Left lung (tissue), 10 donors: ENCODE results near the gene FAM81B. TPM values are rescaled to one million over a fixed set of nuclear protein-coding genes. Genes with fewer than 3 reads are reported as not detected.

ENCODE experiments used
- ATAC-seq: fragments of 200-7000 bp; cut with Tn5 transposase; one replicate; pipeline ENCODE4 v1.9.1; 2020; ENCODE audit warnings: moderate library complexity
- DNase-seq, 4 donors: peaks; one replicate each; pipeline ENCODE4 v3.0.0-alpha.2; 2013 to 2020
- H3K27ac ChIP-seq, 2 donors: fragments of 200-600 bp; sonication (generic) in 1 of 2; one replicate each; pipeline versions ENCODE4 v1.5.0 to v1.8.0; 2020 to 2021
- H3K27me3 ChIP-seq, 2 donors: fragments of 200-600 bp; sonication (generic) in 1 of 2; one replicate each; pipeline versions ENCODE4 v1.5.0 to v1.8.0; 2020 to 2021
- H3K36me3 ChIP-seq, 2 donors: fragments of 200-600 bp; sonication (generic) in 1 of 2; one replicate each; pipeline versions ENCODE4 v1.5.0 to v1.8.0; 2020 to 2021
- H3K4me1 ChIP-seq, 2 donors: fragments of 200-600 bp; one replicate each; pipeline ENCODE4 v1.8.0; 2021
- H3K4me3 ChIP-seq, 2 donors: fragments of 200-600 bp; sonication (generic) in 1 of 2; one replicate each; pipeline versions ENCODE4 v1.5.0 to v1.8.0; 2020 to 2021; ENCODE audit warnings: mild to moderate bottlenecking in 1 of 2
- H3K9me3 ChIP-seq, 2 donors: fragments of 200-600 bp; sonication (generic) in 1 of 2; one replicate each; pipeline versions ENCODE4 v1.5.0 to v1.8.0; 2020 to 2021
- CTCF ChIP-seq, 2 donors: fragments of 200-600 bp; sonication (generic) in 1 of 2; IDR thresholded peaks; one replicate each; pipeline versions ENCODE4 v1.5.0 to v1.8.0; 2021; ENCODE audit warnings: antibody characterized with exemption in 2 of 2
- intact Hi-C, 2 donors: fragments of 100-400 bp; cut with DNase I; formaldehyde crosslinking; loops; one replicate each; pipeline versions ENCODE4 v1.11.2 to v1.14.2; 2022
- polyA plus RNA-seq, 6 donors: library from polyadenylated mRNA; unstranded; fragments of 120-200 nt; gene quantifications; one replicate each; pipeline ENCODE4 v1.2.1, GENCODE V29; 2013; ENCODE audit not compliant: insufficient read length in 6 of 6
- total RNA-seq, 2 donors: library from RNA; stranded (reverse); fragmentation: NEBNext Ultra II Directional; extraction: Animal tissue kit (Norgen Biotek cat#: 25700); gene quantifications; one replicate each; pipeline ENCODE4 v1.2.1, GENCODE V29; 2021
- donor health status: DM: no; HTN: yes; CAD: no.
- donor health status: DM: no; HTN: no; CAD: no.

Gene FAM81B
- total and polyA plus RNA-seq, 8 donors: 0.90 to 12.3 (median 4.4) TPM

- H3K4me1 ChIP-seq: no peaks in the 10 kb centered on the region
- H3K4me3 ChIP-seq: no peak overlapping the region
- no peaks in the 10 kb centered on the region for H3K27me3 ChIP-seq
- no peak for TF ChIP-seq CTCF (IDR thresholded peaks at IDR 0.05)
- H3K36me3 ChIP-seq: no peaks in the 10 kb centered on the region
- no peaks in the 10 kb centered on the region for H3K9me3 ChIP-seq
- no peak for DNase-seq
- ATAC-seq: no peak
- no peak overlapping the region for H3K27ac ChIP-seq
- intact Hi-C loops: no loop called here
These were observed 50.5 kb downstream of the FAM81B start for GRCh38 chr5:95441636-95442035.

GRCh38 chr5:95445442-95445841 lies 54.3 kb downstream of the FAM81B start:
- Histone ChIP-seq H3K27ac (no peak overlapping the region), H3K9me3 (no peaks in the 10 kb centered on the region), H3K36me3 (no peaks in the 10 kb centered on the region), H3K4me1 (no peaks in the 10 kb centered on the region), H3K4me3 (no peak overlapping the region), H3K27me3 (no peaks in the 10 kb centered on the region)
- ATAC-seq (no peak), DNase-seq (no peak)
- TF ChIP-seq CTCF (IDR thresholded peaks at IDR 0.05): no peak
- intact Hi-C loops: no loop called here

GRCh38 chr5:95445995-95446394 lies 54.8 kb downstream of the FAM81B start:
- H3K27ac ChIP-seq: no peak overlapping the region

GRCh38 chr5:95446560-95447221 lies 55.5 kb downstream of the FAM81B start:
- H3K4me1 ChIP-seq: no peaks in the 10 kb centered on the region
- no peak for TF ChIP-seq CTCF (IDR thresholded peaks at IDR 0.05)
- ATAC-seq (peak; percentile 50), DNase-seq (no peak)
- H3K4me3 ChIP-seq: no peak overlapping the region
- H3K36me3 ChIP-seq: no peaks in the 10 kb centered on the region
- intact Hi-C loops: no loop called here
- no peaks in the 10 kb centered on the region for H3K27me3 ChIP-seq
- no peaks in the 10 kb centered on the region for H3K9me3 ChIP-seq
- H3K27ac ChIP-seq: no peak overlapping the region

More at GRCh38 chr5:95445995-95446394, 54.8 kb downstream of the FAM81B start:
- Histone ChIP-seq H3K4me3 (no peak overlapping the region), H3K4me1 (no peaks in the 10 kb centered on the region), H3K27me3 (no peaks in the 10 kb centered on the region), H3K36me3 (no peaks in the 10 kb centered on the region), H3K9me3 (no peaks in the 10 kb centered on the region)
- DNase-seq (no peak), ATAC-seq (no peak)
- no peak for TF ChIP-seq CTCF (IDR thresholded peaks at IDR 0.05)
- intact Hi-C loops: no loop called here

- no peak for DNase-seq
- H3K4me3 ChIP-seq: no peak overlapping the region
- no peak for ATAC-seq
- no peaks in the 10 kb centered on the region for H3K9me3 ChIP-seq
- TF ChIP-seq CTCF (IDR thresholded peaks at IDR 0.05): no peak
- no peaks in the 10 kb centered on the region for H3K36me3 ChIP-seq
- H3K27me3 ChIP-seq: no peaks in the 10 kb centered on the region
- intact Hi-C loops: no loop called here
- no peaks in the 10 kb centered on the region for H3K4me1 ChIP-seq
- no peak overlapping the region for H3K27ac ChIP-seq
These were observed 56.8 kb downstream of the FAM81B start for GRCh38 chr5:95447961-95448360.
